ENCODE data around the gene BEND2. TPM values are rescaled to one million over a fixed set of nuclear protein-coding genes. Genes with fewer than 3 reads are reported as not detected.

Gene BEND2
- total RNA-seq, 1 experiment from 2014 or later = not detected

- H3K27ac Mint-ChIP-seq (ENCODE audit: low read depth, unreplicated experiment) = no peak overlapping the region
- ChIA-PET POLR2A (no interaction called here), CTCF (no interaction called here)
- no peaks in the 10 kb centered on the region for H3K36me3 Mint-ChIP-seq (ENCODE audit: insufficient read depth, unreplicated experiment)
- H3K9me3 Mint-ChIP-seq (ENCODE audit: unreplicated experiment) = peaks cover 17% of the 10 kb centered on the region
- intact Hi-C loops (cut with micrococcal nuclease) = no loop called here
- no TSS peak for BruUV-seq (replicated peaks)
- no peak for DNase-seq (ENCODE audit: unreplicated experiment)
- no peak overlapping the region for H3K4me3 Mint-ChIP-seq (ENCODE audit: unreplicated experiment)
- TF ChIP-seq CTCF (IDR thresholded peaks at IDR 0.05; ENCODE audit: unreplicated experiment) = no peak
- H3K4me1 Mint-ChIP-seq (ENCODE audit: insufficient read depth, unreplicated experiment) = no peaks in the 10 kb centered on the region
- H3K27me3 Mint-ChIP-seq (ENCODE audit: insufficient read depth, unreplicated experiment) = peaks cover 35% of the 10 kb centered on the region
Measured at GRCh38 chrX:18119856-18120255, 100.8 kb downstream of the BEND2 start.

Other genes starting within 250 kb of the BEND2 start
- 3.2 and 3.5 TPM in 2 replicates for gene SCML2, start 133.8 kb upstream of the BEND2 start, total RNA-seq (2022)
- gene CDKL5, start 204.7 kb upstream of the BEND2 start, total RNA-seq (2022) = 8.2 and 8.3 TPM in 2 replicates

All from MCF 10A (cell line).